Stimulated activated naive CD8-positive, alpha-beta T cell treated with anti-CD3 and anti-CD28 coated beads, Interleukin-15, Interleukin-2, amounts not matched to agents 100 ng/mL and 50 ng/mL, for 24 hours (primary cell): ENCODE results near the gene ASCC1.
"Not testable (repeated sequence)": the region's sequence is repeated elsewhere in the genome, so short reads cannot be mapped to it uniquely, and the experiment has no call there.

ENCODE experiments used
- H3K27ac Mint-ChIP-seq: one replicate; pipeline ENCODE4 v1.8.0; 2021; ENCODE audit warnings: mild to moderate bottlenecking, mixed read lengths
- H3K27me3 Mint-ChIP-seq: one replicate; pipeline ENCODE4 v1.8.0; 2021; ENCODE audit warnings: mixed read lengths
- H3K36me3 Mint-ChIP-seq: one replicate; pipeline ENCODE4 v1.8.0; 2021; ENCODE audit warnings: low read depth, mixed read lengths
- H3K4me1 Mint-ChIP-seq: one replicate; pipeline ENCODE4 v1.8.0; 2021; ENCODE audit warnings: low read depth, mixed read lengths
- H3K4me3 Mint-ChIP-seq: one replicate; pipeline ENCODE4 v1.8.0; 2021; ENCODE audit warnings: mild to moderate bottlenecking, mixed read lengths
- H3K9me3 Mint-ChIP-seq: one replicate; pipeline ENCODE4 v1.8.0; 2021; ENCODE audit warnings: mixed read lengths

Gene ASCC1

GRCh38 chr10:72238392-72239175 lies 22.5 kb upstream of the ASCC1 start:
- Mint-ChIP-seq H3K36me3 (peaks cover 27% of the 10 kb centered on the region), H3K27me3 (no peaks in the 10 kb centered on the region), H3K9me3 (no peaks in the 10 kb centered on the region), H3K4me3 (no peak overlapping the region), H3K4me1 (peaks cover 37% of the 10 kb centered on the region), H3K27ac (no peak overlapping the region)

GRCh38 chr10:72235544-72236279 lies 19.6 kb upstream of the ASCC1 start:
- H3K36me3 Mint-ChIP-seq = peaks cover 41% of the 10 kb centered on the region
- H3K27ac Mint-ChIP-seq = peak overlapping the region; percentile 26
- no peaks in the 10 kb centered on the region for H3K9me3 Mint-ChIP-seq
- peaks cover 18% of the 10 kb centered on the region for H3K4me1 Mint-ChIP-seq
- no peaks in the 10 kb centered on the region for H3K27me3 Mint-ChIP-seq
- H3K4me3 Mint-ChIP-seq = no peak overlapping the region

GRCh38 chr10:72234560-72235095 lies 18.6 kb upstream of the ASCC1 start:
- peaks cover 51% of the 10 kb centered on the region for H3K36me3 Mint-ChIP-seq
- H3K27me3 Mint-ChIP-seq = no peaks in the 10 kb centered on the region
- no peak overlapping the region for H3K4me3 Mint-ChIP-seq
- no peak overlapping the region for H3K27ac Mint-ChIP-seq
- no peaks in the 10 kb centered on the region for H3K9me3 Mint-ChIP-seq
- H3K4me1 Mint-ChIP-seq = peaks cover 20% of the 10 kb centered on the region

GRCh38 chr10:72233621-72234020 lies 17.5 kb upstream of the ASCC1 start:
- Mint-ChIP-seq H3K27me3 (no peaks in the 10 kb centered on the region), H3K4me1 (peaks cover 28% of the 10 kb centered on the region), H3K4me3 (no peak overlapping the region), H3K9me3 (no peaks in the 10 kb centered on the region), H3K27ac (no peak overlapping the region), H3K36me3 (peaks cover 56% of the 10 kb centered on the region)

GRCh38 chr10:72229261-72230251 lies 13.5 kb upstream of the ASCC1 start:
- Mint-ChIP-seq H3K4me1 (peaks cover 50% of the 10 kb centered on the region), H3K27me3 (no peaks in the 10 kb centered on the region)

GRCh38 chr10:72228318-72228751 lies 12.3 kb upstream of the ASCC1 start:
- no peak overlapping the region for H3K4me3 Mint-ChIP-seq
- no peaks in the 10 kb centered on the region for H3K9me3 Mint-ChIP-seq
- no peaks in the 10 kb centered on the region for H3K27me3 Mint-ChIP-seq
- peak overlapping the region; percentile 61 for H3K27ac Mint-ChIP-seq
- peaks cover 61% of the 10 kb centered on the region for H3K4me1 Mint-ChIP-seq
- H3K36me3 Mint-ChIP-seq = peaks cover 50% of the 10 kb centered on the region

More at GRCh38 chr10:72229261-72230251, 13.5 kb upstream of the ASCC1 start:
- peaks cover 46% of the 10 kb centered on the region for H3K36me3 Mint-ChIP-seq
- H3K27ac Mint-ChIP-seq = peak overlapping the region; percentile 47
- H3K4me3 Mint-ChIP-seq = no peak overlapping the region
- H3K9me3 Mint-ChIP-seq = no peaks in the 10 kb centered on the region

GRCh38 chr10:72227826-72228225 lies 11.8 kb upstream of the ASCC1 start:
- Mint-ChIP-seq H3K4me1 (peaks cover 61% of the 10 kb centered on the region), H3K9me3 (no peaks in the 10 kb centered on the region), H3K36me3 (peaks cover 46% of the 10 kb centered on the region), H3K4me3 (no peak overlapping the region), H3K27me3 (no peaks in the 10 kb centered on the region), H3K27ac (peak overlapping the region; percentile 8)

- Mint-ChIP-seq H3K27me3 (no peaks in the 10 kb centered on the region), H3K4me3 (no peak overlapping the region), H3K36me3 (peaks cover 44% of the 10 kb centered on the region), H3K9me3 (no peaks in the 10 kb centered on the region), H3K27ac (peak overlapping the region; percentile 71), H3K4me1 (peaks cover 65% of the 10 kb centered on the region)
Observed at GRCh38 chr10:72226418-72227027, 10.4 kb upstream of the ASCC1 start.

GRCh38 chr10:72224191-72224590 lies 8.1 kb upstream of the ASCC1 start:
- not testable (repeated sequence) for H3K9me3 Mint-ChIP-seq, H3K4me3 Mint-ChIP-seq, H3K27me3 Mint-ChIP-seq
- H3K4me1 Mint-ChIP-seq = peaks cover 64% of the 10 kb centered on the region
- H3K27ac Mint-ChIP-seq = peak overlapping the region; percentile 93
- H3K36me3 Mint-ChIP-seq = peaks cover 42% of the 10 kb centered on the region

GRCh38 chr10:72223743-72224101 lies 7.6 kb upstream of the ASCC1 start:
- H3K4me1 Mint-ChIP-seq = peaks cover 64% of the 10 kb centered on the region
- H3K4me3 Mint-ChIP-seq = peak overlapping the region; percentile 68
- H3K36me3 Mint-ChIP-seq = peaks cover 43% of the 10 kb centered on the region
- H3K9me3 Mint-ChIP-seq = no peaks in the 10 kb centered on the region
- H3K27ac Mint-ChIP-seq = peak overlapping the region; percentile 93
- H3K27me3 Mint-ChIP-seq = no peaks in the 10 kb centered on the region

GRCh38 chr10:72221278-72221677 lies 5.2 kb upstream of the ASCC1 start:
- Mint-ChIP-seq H3K27ac (no peak overlapping the region), H3K36me3 (peaks cover 41% of the 10 kb centered on the region), H3K4me1 (peaks cover 66% of the 10 kb centered on the region), H3K9me3 (no peaks in the 10 kb centered on the region), H3K4me3 (no peak overlapping the region), H3K27me3 (no peaks in the 10 kb centered on the region)

- Mint-ChIP-seq H3K36me3 (peaks cover 41% of the 10 kb centered on the region), H3K27me3 (no peaks in the 10 kb centered on the region), H3K4me1 (peaks cover 69% of the 10 kb centered on the region), H3K27ac (peak overlapping the region; percentile 63), H3K4me3 (no peak overlapping the region), H3K9me3 (no peaks in the 10 kb centered on the region)
Observed at GRCh38 chr10:72220637-72221036, 4.6 kb upstream of the ASCC1 start.

GRCh38 chr10:72219235-72219814 lies 3.2 kb upstream of the ASCC1 start:
- peaks cover 36% of the 10 kb centered on the region for H3K36me3 Mint-ChIP-seq
- H3K4me1 Mint-ChIP-seq = peaks cover 76% of the 10 kb centered on the region
- no peaks in the 10 kb centered on the region for H3K27me3 Mint-ChIP-seq
- peak overlapping the region; percentile 99 for H3K27ac Mint-ChIP-seq
- H3K4me3 Mint-ChIP-seq = peak overlapping the region; percentile 80
- H3K9me3 Mint-ChIP-seq = no peaks in the 10 kb centered on the region

- Mint-ChIP-seq H3K4me1 (peaks cover 75% of the 10 kb centered on the region), H3K27ac (peak overlapping the region; percentile 99), H3K27me3 (no peaks in the 10 kb centered on the region), H3K9me3 (no peaks in the 10 kb centered on the region), H3K36me3 (peaks cover 30% of the 10 kb centered on the region), H3K4me3 (peak overlapping the region; percentile 80)
Observed at GRCh38 chr10:72218726-72219125, 2.6 kb upstream of the ASCC1 start.
